ENCODE data around the gene GPR12.

DNA sequence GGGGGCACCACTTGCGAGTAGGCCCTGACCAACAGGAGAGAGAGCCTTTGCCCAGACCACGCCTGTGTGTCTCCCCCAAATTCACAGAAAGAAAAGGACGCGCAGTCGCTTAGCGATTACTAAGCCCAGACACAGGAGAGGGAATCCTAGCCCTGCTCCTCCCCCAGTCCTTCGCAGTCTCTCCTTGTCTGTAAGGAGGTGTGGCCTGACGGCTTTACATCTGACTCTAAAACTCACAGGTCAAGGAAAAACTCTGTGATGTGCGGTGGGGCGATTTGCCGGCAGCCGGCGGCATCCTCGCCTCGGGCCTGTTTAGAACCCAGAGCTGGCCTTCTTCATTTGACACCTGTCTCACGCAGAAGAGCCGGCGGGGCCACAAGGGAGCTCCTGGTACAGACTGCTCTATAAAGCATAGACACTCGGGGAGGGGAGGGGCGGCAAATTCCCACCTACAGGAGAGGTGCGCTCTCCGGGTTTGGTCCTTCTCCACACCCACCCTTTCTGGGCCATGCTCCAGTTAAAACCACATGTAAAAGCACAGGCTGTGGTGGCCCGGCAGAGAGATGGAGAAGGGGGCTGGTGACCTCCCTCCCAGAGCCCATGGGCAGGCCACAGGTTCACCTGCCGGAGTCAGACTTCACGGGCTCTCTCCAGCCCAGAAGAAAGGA, 17.8 kb downstream of the GPR12 start:
- TF ChIP-seq, protein P1, sequence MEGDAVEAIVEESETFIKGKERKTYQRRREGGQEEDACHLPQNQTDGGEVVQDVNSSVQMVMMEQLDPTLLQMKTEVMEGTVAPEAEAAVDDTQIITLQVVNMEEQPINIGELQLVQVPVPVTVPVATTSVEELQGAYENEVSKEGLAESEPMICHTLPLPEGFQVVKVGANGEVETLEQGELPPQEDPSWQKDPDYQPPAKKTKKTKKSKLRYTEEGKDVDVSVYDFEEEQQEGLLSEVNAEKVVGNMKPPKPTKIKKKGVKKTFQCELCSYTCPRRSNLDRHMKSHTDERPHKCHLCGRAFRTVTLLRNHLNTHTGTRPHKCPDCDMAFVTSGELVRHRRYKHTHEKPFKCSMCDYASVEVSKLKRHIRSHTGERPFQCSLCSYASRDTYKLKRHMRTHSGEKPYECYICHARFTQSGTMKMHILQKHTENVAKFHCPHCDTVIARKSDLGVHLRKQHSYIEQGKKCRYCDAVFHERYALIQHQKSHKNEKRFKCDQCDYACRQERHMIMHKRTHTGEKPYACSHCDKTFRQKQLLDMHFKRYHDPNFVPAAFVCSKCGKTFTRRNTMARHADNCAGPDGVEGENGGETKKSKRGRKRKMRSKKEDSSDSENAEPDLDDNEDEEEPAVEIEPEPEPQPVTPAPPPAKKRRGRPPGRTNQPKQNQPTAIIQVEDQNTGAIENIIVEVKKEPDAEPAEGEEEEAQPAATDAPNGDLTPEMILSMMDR (IDR thresholded peaks at IDR 0.05): no peak
- TF ChIP-seq POLR2AphosphoS5 (IDR thresholded peaks at IDR 0.05; ENCODE audit: insufficient read depth in 1 of 2, low read depth in 1 of 2) (no peak), POLR2A (IDR thresholded peaks at IDR 0.05) (no peak)

All from vagina (tissue), 2 donors.